ENCODE results near the gene ATG4B.

The ATG4B gene

GRCh38 chr2:241613017-241613780, 24.3 kb upstream of the ATG4B start:
- DNase-seq = no peak

GRCh38 chr2:241615041-241615440, 22.5 kb upstream of the ATG4B start:
- no peak for DNase-seq

- DNase-seq = no peak
These were observed 21.9 kb upstream of the ATG4B start for GRCh38 chr2:241615522-241616052.

- no peak for DNase-seq
These were observed 21.0 kb upstream of the ATG4B start for GRCh38 chr2:241616168-241617125.

- DNase-seq = no peak
These were observed 19.9 kb upstream of the ATG4B start for GRCh38 chr2:241617431-241618154.

- no peak for DNase-seq
These were observed 19.1 kb upstream of the ATG4B start for GRCh38 chr2:241618296-241618805.

- no peak for DNase-seq
These were observed 18.7 kb upstream of the ATG4B start for GRCh38 chr2:241618829-241619228.

- DNase-seq = no peak
These were observed 17.7 kb upstream of the ATG4B start for GRCh38 chr2:241619597-241620418.

GRCh38 chr2:241620419-241620769, 17.1 kb upstream of the ATG4B start:
- DNase-seq = peak; percentile 25

- DNase-seq = no peak
These were observed 9.8 kb upstream of the ATG4B start for GRCh38 chr2:241627675-241628074.

- no peak for DNase-seq
These were observed 7.6 kb upstream of the ATG4B start for GRCh38 chr2:241629762-241630435.

- no peak for DNase-seq
These were observed 4.8 kb upstream of the ATG4B start for GRCh38 chr2:241632478-241633325.

- DNase-seq = no peak
These were observed 3.9 kb upstream of the ATG4B start for GRCh38 chr2:241633561-241633960.

GRCh38 chr2:241635756-241636155, 1.7 kb upstream of the ATG4B start:
- no peak for DNase-seq

- no peak for DNase-seq
These were observed 1.1 kb upstream of the ATG4B start for GRCh38 chr2:241636182-241637017.

- DNase-seq = no peak
These were observed 535 bp downstream of the ATG4B start for GRCh38 chr2:241637795-241638660.

GRCh38 chr2:241638940-241639339, 1.4 kb downstream of the ATG4B start:
- DNase-seq = no peak

- DNase-seq = no peak
These were observed 1.9 kb downstream of the ATG4B start for GRCh38 chr2:241639385-241639784.
